ENCODE results near the gene TRAPPC12.
"Not testable (repeated sequence)": the region's sequence is repeated elsewhere in the genome, so short reads cannot be mapped to it uniquely, and the experiment has no call there.

Gene TRAPPC12

DNA sequence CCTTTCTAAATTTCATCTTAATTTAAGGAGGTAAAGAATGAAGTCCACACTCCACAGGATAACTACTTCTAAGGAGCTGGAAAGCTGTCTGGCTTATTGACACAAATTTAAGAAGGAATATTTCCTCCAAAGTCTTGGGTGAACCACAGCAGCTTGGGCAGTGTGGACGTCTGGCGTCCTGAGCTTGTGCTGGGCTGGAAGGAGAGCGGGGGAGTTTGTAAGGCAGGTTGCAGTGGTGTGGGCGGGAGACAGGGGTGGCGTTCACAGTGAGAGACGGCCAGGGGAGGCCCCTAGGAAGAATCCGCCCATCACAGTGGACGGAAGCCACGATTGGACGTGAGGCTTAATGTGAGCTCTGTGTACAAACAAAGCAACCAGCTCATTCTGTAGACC, 114.1 kb downstream of the TRAPPC12 start:
- ATAC-seq, result peak; percentile 42
- TF ChIP-seq ZNF565 (CRISPR knock-in tag; conservative IDR thresholded peaks at IDR 0.05; ENCODE audit: low read depth) (no peak), ZNF70 (CRISPR knock-in tag; IDR thresholded peaks at IDR 0.05) (no peak)
- TF ChIP-seq, protein P1, sequence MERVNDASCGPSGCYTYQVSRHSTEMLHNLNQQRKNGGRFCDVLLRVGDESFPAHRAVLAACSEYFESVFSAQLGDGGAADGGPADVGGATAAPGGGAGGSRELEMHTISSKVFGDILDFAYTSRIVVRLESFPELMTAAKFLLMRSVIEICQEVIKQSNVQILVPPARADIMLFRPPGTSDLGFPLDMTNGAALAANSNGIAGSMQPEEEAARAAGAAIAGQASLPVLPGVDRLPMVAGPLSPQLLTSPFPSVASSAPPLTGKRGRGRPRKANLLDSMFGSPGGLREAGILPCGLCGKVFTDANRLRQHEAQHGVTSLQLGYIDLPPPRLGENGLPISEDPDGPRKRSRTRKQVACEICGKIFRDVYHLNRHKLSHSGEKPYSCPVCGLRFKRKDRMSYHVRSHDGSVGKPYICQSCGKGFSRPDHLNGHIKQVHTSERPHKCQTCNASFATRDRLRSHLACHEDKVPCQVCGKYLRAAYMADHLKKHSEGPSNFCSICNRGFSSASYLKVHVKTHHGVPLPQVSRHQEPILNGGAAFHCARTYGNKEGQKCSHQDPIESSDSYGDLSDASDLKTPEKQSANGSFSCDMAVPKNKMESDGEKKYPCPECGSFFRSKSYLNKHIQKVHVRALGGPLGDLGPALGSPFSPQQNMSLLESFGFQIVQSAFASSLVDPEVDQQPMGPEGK (CRISPR knock-in tag; IDR thresholded peaks at IDR 0.05; ENCODE audit: borderline replicate concordance), result no peak

DNA sequence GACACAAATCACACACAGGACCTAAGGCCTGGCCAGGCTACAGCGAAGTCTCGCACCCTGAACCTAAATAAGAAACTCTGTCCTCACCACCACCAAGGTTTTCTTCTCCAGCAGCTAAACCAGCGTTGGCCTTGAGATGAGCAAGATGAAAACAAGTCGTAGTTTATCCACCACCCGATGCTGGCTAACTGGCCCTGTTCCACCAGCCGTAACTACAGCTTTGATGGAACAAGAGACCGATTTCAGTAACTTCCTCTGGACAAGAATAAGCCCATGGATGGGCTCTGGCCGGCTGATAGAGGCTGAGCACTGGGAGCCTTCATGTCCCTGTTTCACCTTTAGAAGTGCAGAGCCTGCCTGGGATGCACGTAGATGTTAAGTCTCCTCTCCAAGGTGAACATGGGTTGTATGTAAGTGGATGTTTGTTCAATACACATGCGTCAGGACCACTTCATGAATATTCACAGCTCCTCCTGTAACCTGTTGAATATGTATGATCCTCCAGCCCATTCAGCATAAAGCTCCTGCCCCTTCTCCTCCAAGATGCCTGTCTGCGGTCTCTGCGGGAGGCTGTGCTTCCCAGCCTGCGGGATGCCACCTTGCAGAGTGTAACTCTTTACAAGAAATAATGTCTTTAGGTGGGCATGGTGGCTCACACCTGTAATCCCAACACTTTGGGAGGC, 115.6 kb downstream of the TRAPPC12 start:
- no peak for ATAC-seq
- TF ChIP-seq ZC3H10 (CRISPR knock-in tag; IDR thresholded peaks at IDR 0.05), result no peak
- no peak for TF ChIP-seq TOX (CRISPR knock-in tag; IDR thresholded peaks at IDR 0.05; ENCODE audit: borderline replicate concordance)
- no peak for TF ChIP-seq ISL1 (CRISPR knock-in tag; IDR thresholded peaks at IDR 0.05)
- no peak for TF ChIP-seq PPARA (CRISPR knock-in tag; IDR thresholded peaks at IDR 0.05; ENCODE audit: borderline replicate concordance)
- TF ChIP-seq CSRNP3 (CRISPR knock-in tag; IDR thresholded peaks at IDR 0.05), result no peak
- TF ChIP-seq, protein P2, sequence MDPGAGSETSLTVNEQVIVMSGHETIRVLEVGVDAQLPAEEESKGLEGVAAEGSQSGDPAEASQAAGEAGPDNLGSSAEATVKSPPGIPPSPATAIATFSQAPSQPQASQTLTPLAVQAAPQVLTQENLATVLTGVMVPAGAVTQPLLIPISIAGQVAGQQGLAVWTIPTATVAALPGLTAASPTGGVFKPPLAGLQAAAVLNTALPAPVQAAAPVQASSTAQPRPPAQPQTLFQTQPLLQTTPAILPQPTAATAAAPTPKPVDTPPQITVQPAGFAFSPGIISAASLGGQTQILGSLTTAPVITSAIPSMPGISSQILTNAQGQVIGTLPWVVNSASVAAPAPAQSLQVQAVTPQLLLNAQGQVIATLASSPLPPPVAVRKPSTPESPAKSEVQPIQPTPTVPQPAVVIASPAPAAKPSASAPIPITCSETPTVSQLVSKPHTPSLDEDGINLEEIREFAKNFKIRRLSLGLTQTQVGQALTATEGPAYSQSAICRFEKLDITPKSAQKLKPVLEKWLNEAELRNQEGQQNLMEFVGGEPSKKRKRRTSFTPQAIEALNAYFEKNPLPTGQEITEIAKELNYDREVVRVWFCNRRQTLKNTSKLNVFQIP (CRISPR knock-in tag; IDR thresholded peaks at IDR 0.05; ENCODE audit: borderline replicate concordance, low read depth), result no peak
- no peak for TF ChIP-seq TCF4 (CRISPR knock-in tag; IDR thresholded peaks at IDR 0.05; ENCODE audit: borderline replicate concordance)
- TF ChIP-seq ZFP3 (CRISPR knock-in tag; IDR thresholded peaks at IDR 0.05), result no peak
- no peak for TF ChIP-seq ZNF565 (CRISPR knock-in tag; conservative IDR thresholded peaks at IDR 0.05; ENCODE audit: low read depth)
- TF ChIP-seq CREB5 (CRISPR knock-in tag; IDR thresholded peaks at IDR 0.05; ENCODE audit: low read depth), result no peak
- TF ChIP-seq BACH2 (CRISPR knock-in tag; IDR thresholded peaks at IDR 0.05; ENCODE audit: borderline replicate concordance), result no peak
- no peak for TF ChIP-seq ARNTL (CRISPR knock-in tag; IDR thresholded peaks at IDR 0.05; ENCODE audit: borderline replicate concordance, low read depth)
- TF ChIP-seq TSHZ2 (CRISPR knock-in tag; IDR thresholded peaks at IDR 0.05), result no peak

DNA sequence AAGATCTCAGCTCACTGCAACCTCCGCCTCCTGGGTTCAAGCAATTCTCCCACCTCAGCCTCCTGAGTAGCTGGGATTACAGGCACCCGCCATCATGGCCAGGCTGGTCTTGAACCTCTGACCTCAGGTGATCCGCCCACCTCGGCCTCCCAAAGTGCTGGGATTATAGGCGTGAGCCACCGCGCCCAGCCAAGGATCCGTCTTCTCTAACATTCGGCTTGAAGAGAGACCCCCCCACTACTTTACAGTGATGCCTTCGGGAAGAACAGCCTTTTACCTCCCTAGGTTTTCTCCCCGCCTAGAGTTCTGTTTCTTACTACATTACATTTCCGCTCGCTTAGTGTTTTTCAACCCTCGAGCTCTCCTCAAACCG, 117.2 kb downstream of the TRAPPC12 start:
- not testable (repeated sequence) for ATAC-seq

GRCh38 chr2:3498783-3499394, 119.4 kb downstream of the TRAPPC12 start:
- ATAC-seq, result no peak
- TF ChIP-seq ZNF8 (CRISPR knock-in tag; IDR thresholded peaks at IDR 0.05), result no peak
- TF ChIP-seq GLIS3 (CRISPR knock-in tag; IDR thresholded peaks at IDR 0.05), result no peak
- no peak for TF ChIP-seq OSR1 (CRISPR knock-in tag; IDR thresholded peaks at IDR 0.05)
- no peak for TF ChIP-seq CREB5 (CRISPR knock-in tag; IDR thresholded peaks at IDR 0.05; ENCODE audit: low read depth)
- no peak for TF ChIP-seq TCF4 (CRISPR knock-in tag; IDR thresholded peaks at IDR 0.05; ENCODE audit: borderline replicate concordance)
- no peak for TF ChIP-seq CSRNP3 (CRISPR knock-in tag; IDR thresholded peaks at IDR 0.05)
- TF ChIP-seq, protein P2 (CRISPR knock-in tag; IDR thresholded peaks at IDR 0.05; ENCODE audit: borderline replicate concordance, low read depth), result no peak
- TF ChIP-seq ZFP30 (CRISPR knock-in tag; IDR thresholded peaks at IDR 0.05), result no peak
- no peak for TF ChIP-seq ISL1 (CRISPR knock-in tag; IDR thresholded peaks at IDR 0.05)
- no peak for TF ChIP-seq ESRRG (CRISPR knock-in tag; IDR thresholded peaks at IDR 0.05)

Measured in SK-N-SH treated with all-trans-retinoic acid at 6 μM for 48 hours (cell line).